Activated CD4-positive, alpha-beta T cell treated with anti-CD3 and anti-CD28 coated beads, Interleukin-2, Interleukin-6, amounts not matched to agents 100 ng/mL and 50 ng/mL, durations not matched to agents 16 hours and 8 hours (primary cell): ENCODE data around the gene ZNF316.
"Not testable (repeated sequence)": the region's sequence is repeated elsewhere in the genome, so short reads cannot be mapped to it uniquely, and the experiment has no call there.

Source experiments
- DNase-seq: peaks from one replicate; pipeline ENCODE4 v3.0.0-alpha.2; 2020

Gene ZNF316

DNA sequence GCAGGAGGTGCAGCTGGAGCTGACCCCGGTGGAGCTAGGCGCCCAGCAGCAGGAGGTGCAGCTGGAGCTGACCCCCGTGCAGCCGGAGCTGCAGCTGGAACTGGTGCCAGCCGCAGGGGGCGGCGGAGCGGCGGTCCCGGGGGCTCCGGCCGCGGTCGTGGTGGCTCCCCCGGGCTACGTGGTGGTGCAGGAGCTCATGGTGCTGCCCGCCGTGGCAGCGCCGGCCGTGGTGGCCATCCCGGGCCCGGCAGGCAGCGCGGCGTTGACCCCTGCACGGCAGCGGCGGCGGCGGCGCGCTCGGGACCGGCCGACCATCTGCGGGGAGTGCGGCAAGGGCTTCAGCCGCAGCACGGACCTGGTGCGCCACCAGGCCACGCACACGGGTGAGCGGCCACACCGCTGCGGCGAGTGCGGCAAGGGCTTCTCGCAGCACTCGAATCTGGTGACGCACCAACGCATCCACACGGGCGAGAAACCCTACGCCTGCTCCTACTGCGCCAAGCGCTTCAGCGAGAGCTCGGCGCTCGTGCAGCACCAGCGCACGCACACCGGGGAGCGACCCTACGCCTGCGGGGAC, 14.9 kb upstream of the ZNF316 start:
- DNase-seq, result no peak

DNA sequence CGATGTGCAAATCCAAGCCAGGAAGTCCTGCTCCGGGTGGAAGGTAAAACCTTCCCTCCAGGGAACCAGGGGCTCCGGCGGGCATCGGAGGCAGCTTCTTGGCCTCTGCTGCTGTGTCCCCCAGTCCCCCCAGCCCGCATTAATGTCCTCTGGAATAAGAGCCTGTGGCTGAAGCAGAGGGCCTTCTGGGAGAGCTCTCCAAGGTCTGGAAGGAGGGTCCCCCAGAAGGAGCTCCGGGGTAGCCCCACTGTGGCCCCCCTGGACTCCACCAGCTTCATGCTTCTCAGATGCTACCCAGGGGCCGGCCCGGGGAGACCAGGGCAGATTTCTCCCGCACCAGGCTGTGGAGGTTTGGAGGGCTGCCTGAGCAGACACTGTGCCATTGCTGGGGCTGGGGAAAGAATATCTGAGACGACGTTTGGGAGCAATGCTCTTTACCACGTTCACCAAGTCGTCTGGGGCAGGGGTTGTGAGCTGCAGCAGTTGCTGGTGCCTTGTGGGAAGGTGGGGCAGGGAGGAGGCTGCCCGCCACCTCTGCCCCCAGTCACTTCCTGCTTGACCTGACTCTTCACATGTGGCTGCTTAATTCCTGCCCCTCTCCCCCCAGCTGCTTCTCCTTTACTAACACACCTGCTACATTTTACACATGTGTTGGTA, 13.4 kb upstream of the ZNF316 start:
- no peak for DNase-seq

DNA sequence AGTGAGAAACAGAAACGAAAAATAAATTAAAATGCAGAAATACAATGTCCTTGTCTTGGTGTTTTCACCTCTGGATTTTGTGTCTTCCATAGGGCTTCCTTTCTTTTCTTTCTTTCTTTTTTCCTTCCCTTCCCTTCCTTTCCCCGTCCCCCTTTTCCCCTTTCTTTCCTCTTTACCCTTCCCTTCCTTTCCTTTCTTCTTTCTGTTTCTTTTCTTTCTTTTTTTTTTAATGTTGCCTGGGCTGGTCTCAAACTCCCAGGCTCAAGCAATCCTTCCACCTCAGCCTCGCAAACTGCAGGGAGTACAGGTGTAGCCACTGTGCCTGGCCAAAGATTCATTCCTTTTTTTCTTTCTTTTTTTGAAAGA, 12.9 kb upstream of the ZNF316 start:
- DNase-seq, result no peak

DNA sequence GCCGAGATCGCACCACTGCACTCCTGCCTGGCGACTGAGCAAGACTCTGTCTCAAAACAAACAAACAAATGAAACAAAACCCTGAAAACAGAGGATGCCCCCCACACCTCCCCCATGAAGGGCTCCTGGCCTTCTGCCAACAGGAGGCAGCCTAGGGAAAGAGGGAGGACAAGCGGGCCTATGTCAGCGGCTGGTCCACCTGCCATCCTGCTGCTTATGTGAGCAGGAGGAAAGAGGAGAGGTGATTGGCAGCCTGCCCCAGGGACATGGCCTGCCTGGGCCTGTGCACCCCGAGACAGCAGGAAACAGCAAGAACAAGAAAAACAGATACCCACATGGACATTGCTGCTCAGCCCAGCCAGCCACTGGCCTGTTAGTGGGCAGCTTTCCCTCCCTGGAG, 9.1 kb upstream of the ZNF316 start:
- no peak for DNase-seq

DNA sequence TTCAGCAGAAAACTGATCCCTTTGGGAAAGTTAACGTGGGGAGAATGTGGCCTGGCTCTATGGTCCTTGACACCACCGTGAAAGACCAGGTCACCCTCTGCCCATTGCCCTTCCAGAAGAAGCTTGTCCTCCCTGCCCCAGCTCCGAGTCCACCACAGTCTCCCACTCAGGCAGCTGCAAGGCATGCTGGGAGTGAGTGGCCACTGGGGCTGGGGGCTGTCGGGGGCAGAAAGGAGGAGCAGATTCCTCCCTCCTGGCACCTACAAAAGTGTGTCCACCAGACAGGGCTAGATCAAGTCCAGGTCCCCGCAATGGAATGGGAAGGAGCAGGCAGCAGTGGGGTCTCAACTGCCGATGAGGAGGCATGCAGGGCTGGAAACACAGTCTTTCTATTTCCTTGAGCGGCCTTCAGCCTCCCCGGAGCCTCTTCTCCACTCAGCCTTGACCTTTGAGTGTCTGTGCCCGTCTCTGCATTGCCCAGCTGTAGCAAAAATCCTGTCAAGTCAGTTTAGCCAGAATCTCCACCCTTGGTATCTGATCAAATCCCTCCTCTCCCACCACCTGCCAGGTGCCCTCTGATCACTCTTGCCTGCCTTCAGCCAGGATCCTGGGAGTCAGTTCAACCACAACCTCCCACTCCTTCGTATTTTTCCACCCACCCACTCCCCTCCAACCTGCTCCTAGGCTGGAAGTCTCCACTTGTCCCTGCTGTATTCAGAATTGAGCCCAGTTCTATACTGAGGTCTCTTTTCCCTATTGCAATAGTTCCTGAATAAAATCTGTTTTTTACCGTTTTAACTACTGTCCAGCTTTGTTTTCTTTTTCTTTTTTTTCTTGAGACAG, 6.9 kb upstream of the ZNF316 start:
- no peak for DNase-seq

DNA sequence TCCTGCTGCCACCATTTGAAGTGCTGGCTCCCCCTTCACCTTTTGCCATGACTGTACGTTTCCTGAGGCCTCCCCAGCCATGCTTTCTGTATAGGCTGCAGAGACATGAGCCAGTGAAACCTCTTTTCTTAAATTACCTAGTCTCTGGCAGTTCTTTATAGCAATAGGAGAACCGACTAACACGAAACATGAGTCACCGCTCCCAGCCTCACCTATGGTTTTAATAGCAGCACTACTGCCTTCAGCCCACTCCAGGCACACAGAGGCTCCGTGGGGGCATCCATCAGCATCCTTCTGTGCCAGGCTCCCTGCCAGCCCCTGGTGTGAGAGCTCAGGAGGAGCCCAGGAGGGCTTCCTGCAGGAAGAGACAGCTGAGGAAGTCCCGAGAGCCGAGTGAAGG, 5.5 kb upstream of the ZNF316 start:
- DNase-seq, result no peak

DNA sequence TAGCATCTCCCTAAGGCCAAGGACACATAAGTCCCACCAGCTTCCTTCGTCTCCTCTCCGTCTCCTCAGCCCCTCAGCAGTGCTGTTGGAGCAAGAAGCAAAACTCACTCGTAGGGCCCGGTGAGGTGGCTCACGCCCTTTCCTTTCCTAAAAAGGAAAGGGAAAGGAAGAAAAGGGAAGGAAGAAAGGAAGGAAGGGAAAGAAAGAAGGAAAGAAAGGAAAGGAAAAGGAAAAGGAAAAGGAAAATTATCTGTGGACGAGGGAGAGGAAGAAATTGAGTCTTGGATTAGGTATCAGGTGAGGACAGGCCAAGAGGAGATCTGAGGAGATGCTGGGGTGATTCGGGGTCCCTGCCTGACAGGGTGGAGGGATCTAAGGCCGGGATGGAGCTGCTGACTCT, 3.1 kb upstream of the ZNF316 start:
- no peak for DNase-seq

DNA sequence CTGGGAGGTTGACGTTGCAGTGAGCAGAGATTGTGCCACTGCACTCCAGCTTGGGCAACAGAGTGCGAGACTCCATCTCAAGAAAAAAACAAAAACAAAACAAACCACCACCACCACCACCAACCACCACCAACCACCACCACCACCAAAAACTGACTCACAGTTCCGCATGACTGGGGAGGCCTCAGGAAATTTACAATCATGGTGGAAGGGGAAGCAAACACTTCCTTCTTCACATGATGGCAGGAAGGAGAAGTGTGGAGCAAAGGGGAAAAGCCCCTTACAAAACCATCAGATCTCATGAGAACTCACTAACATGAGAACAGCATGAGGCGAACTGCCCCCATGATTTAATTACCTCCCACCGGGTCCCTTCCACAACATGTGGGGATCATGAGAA, 2.1 kb upstream of the ZNF316 start:
- not testable (repeated sequence) for DNase-seq

DNA sequence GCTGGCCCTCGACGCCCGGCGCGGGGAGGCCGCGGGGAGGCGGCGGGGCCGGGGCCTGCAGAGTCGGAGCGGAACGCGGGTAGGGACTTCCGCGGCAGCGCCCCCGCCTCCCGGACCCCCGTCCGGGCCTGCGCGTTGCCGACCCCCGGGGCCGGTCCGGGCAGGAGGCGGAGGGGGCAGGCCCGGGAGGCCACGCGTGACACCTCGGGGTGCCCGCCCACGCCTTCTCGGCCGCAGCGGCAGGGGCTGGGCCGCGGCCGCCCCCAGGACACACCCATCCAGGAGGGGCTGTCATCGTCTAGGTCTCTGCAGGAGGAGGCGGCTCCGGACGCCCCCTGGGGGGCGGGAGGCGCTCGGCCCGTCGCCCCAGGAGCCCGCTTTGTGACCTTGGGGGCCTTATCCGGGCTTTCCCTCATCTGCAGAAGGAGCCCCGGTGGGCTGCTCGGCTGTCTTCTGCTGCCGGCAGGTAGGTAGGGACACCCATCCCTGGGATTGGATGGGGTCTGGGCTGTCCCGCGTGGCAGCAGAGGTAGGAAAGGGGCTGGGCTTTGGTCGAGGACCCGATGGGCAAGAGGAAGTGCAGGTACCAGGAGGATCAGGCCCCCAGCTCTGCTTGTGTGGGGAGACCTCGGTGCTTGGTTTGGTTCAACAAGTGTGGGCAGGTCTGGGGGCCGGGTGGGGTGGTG, 569 bp downstream of the ZNF316 start:
- DNase-seq, result peak; percentile 57

DNA sequence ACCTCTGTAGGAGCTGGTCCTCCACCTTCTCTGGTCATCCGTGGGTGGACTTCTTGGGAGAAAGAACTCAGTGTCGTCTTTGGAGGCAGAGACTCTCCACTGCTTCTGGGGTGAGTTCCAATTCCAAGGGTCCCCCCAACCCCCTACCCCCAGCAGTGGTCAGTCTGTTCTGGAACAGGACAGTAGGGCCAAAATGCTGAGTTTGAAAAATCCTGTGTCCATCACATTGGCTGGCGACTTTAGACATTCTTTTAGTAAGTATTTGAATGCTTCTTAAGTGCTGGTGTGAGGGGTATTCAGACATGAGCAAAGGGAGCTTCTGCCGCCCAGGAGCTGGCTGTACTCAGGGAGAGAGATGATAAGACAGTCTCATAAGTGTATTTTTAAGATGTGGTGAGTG, 1.9 kb downstream of the ZNF316 start:
- DNase-seq, result no peak

DNA sequence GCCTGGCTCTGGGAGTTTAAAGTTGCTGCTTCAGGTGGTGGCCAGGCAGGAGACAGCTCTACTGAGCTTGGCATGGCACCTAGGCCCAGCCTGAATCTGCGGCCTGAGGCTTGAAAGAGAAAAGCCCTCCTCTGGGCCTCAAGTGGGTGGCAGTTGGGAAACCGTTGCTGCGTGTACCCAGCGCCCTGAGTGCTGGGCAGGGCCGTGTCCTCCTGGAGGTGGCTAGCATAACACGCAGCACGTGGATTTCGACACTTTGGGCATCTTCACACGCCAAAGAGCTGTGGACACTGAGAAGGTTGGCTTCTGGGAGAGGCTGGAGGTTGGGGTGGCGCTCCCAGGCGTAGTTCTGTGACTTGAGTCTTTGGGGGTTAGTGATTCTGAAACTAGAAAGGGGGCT, 2.5 kb downstream of the ZNF316 start:
- DNase-seq, result no peak

DNA sequence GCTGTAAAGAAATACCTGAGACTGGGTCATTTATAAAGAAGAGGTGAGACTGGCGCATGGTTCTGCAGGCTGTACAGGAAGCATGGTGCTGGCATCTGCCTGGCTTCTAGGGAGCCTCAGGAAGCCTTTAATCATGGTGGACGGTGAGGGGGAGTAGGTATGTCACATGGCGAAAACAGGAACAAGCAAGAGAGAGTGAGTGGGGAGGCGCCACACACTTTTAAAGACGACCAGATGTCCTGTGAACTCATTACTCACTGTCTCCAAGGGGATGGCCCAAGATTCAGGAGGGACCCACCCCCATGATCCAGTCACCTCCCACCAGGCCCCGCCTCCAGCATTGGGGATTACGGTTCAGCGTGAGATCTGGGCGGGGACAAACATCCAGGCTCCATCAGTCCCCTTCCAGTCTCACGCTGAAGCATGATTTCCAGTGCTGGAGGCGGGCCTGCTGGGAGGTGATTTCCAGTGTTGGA, 3.2 kb downstream of the ZNF316 start:
- no peak for DNase-seq

DNA sequence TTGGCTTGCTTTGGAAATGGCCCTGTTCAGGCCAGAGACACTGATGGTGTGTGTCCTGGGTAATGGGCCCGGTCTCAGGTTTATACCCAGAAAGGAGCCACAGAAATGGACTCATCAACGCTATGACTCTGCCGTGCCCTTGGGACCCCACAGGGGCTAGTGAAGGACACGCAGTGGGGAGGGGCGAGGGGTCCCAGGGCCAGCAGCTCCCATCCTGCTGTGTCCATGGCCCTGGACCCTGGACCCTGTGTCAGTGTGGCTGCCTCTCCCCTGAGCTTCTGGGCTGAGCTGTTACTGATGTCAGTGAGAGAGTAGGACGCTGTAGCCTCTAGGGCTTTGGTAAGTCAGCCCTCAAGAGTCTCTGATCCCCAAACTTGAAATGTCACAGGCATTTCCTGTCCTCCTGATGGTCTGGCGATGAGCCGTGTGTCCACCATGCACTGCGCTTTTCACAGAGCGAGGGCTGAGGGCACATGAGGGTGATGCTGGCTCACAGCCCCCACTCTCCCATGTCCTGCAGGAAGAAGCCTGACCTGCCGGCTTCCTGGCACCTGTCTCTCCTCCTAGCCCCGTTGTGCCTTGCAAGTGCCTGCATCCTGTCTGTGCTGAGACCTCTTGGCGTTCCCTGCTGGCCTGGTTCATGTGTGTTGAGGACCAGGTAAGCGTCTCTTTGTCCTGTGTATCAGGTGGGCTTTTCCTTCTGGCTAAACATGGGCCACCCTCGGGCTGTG, 4.4 kb downstream of the ZNF316 start:
- DNase-seq, result no peak

DNA sequence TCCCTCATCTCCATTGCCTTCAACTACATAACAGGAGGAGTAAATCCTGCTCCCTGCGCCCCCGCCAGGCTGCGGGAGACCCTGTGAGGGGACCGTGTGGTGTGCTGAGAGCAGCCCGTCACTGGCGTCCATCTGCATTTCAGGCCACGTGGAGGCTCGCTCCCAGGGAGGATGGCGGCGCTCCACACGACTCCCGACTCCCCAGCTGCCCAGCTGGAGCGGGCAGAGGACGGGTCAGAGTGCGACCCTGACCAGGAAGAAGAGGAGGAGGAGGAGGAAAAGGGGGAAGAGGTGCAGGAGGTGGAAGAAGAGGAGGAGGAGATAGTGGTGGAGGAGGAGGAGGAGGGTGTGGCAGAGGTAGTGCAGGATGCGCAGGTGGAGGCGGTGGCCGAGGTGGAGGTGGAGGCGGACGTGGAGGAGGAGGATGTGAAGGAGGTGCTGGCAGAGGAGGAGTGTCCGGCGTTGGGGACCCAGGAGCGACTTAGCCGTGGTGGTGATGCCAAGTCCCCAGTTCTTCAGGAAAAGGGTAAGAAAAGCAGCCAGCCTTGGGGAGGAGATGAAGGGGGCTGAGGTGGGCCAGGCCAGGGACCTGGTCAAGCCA, 5.2 kb downstream of the ZNF316 start:
- no peak for DNase-seq

DNA sequence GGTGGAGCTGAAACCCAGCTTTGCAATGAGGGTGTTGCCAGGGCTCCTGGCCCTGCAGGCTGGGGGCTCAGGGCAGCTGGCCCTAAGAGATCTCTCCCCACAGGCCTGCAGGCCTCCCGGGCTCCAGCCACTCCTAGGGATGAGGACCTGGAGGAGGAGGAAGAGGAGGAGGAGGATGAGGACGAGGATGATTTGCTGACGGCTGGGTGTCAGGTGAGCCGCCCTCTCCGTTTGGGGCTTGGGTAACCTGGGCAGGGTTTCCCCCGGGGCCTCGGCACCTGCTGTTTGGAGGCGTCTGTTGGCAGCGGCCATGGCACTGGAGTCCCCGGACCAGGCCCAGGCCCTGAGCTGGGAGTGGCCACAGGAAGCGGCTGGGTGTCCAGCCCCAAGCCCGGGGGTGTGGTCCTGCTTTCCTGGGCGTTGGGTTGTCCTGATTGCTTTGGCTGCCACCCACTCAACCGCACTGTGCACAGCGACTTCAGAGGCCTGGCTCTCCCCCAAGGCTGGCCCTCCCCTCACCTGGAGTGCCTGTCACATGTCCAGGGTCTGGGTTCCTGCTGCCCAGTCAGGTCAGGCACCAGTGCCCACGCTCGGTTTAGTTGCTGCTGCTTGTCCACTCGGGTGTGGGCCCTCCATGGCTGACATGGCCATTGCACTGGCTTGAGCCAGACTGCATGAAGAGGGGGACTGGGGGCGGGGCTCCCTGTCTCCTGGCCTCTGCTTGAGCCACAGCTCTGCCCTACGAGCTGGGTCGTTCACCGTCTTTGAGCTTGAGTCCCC, 5.9 kb downstream of the ZNF316 start:
- no peak for DNase-seq

DNA sequence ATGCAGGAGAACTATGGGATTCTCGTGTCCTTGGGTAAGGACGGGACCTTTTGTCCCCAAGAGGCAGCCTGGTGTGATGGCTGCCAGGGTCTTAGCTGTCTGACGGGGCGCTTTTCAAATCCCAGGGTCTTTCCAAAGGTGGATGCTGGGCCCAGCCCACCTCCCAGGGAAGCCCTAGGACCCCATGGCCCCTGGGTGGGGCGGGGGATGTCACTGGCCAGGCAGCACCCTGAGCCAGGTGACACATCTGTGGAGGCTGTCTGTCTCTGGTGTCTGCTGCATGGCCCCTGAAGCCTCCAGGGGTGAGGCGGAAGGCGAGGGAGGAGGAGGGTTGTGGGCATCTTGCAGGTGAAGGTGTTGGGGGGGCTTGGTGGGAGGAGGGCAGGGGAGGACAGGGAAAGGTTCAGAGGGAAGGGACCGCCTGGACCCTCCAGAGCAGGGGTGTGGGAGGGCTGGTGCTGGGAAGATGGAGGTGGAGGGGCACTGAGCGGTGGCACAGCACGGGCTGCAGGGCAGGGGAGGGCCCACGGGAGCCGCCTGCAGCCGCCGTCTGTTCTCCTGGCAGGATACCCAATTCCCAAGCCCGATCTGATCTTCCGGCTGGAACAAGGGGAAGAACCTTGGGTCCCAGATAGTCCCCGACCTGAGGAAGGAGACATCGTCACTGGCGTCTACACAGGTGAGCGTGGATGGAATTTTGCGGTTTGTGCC, 7.0 kb downstream of the ZNF316 start:
- no peak for DNase-seq

DNA sequence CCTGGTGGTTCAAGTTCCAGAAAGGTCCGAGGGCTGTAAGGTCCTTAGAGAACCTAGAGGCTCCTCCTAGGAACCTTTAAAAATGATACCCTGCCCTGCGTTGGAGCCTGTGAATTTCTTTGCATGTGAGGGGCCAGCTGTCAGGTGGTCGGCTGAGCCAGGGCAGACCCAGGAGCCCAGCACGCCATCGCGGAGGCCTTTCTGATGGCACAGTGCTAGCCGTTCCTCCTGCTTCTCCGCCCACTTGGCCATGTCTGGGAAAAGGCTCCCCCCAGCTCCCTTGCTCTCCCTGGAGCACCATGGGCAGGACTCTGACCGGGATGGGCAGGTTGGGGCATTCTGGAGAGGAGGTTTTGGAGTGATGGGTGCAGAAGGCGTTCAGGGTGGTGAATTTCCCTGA, 7.6 kb downstream of the ZNF316 start:
- DNase-seq, result no peak

DNA sequence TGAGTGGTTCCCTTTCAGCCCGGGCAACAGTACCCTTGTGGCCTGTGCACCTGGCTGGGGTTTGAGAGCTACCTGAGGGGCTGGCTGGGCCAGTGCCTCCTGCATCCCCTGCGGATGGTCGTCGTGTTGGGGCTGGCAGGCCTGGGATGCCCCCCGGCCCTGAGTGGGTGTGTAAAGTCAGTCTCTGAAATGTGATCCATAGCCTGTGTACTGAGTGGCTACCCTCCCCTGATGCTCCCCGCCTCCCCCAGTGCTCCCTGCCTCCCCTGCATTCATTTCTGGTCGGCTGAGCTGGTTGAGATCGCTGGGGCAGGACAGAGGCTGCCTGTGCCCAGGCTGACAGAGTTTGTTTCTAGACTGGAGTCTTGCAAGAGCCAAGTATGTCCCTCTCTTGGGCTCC, 9.3 kb downstream of the ZNF316 start:
- DNase-seq, result no peak

DNA sequence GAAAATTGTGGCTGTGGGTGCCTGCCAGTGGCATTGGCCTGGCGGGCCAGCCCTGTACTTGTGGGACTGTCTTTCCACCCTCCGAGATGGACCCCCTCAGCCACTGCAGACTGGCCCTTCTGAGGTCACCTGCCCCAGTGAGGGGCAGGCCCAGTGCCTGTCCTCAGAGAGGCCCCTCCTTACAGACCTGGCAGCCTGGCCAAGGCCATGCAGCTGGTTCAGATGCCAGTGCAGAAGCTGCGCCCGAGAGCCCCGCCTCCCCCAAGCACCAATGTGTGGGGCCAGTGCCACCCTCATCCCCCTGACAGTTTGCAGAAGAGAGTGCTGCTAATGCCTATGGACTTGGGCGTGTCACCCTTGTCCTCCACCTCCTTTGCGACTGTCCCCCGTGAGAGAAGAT, 10.0 kb downstream of the ZNF316 start:
- no peak for DNase-seq

DNA sequence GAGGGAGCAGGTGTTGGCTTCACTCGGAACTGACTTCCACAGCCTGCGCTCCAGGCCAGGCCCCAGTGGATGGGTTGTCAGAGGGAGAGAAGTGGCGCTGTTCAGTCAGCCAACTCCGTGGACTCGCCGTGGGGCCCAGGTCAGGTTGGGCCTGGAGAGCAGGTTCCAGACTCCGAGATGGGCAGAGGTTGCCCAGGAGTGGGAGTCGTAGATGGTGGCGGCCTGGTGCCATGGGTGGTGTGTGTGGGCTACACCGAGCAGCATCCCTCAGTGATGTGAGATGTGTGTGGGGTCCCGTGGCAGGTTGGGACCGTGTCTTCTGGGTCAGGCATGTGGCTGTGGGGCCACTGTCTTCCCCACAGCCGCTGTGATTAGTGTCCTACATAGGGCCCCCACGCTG, 10.4 kb downstream of the ZNF316 start:
- no peak for DNase-seq
